HG02610 (cell line): ENCODE data around the gene SAMD8.
A peak's percentile ranks its signal among the peaks of the same experiment; 100 is the strongest.

ENCODE experiments used
- ATAC-seq: cut with Tn5 transposase; IDR thresholded peaks from one replicate; pipeline ENCODE4 v1.9.1; 2021; ENCODE audit warnings: mild to moderate bottlenecking, moderate library complexity; ENCODE audit not compliant: unreplicated experiment

The SAMD8 gene

GRCh38 chr10:75111365-75111906, at the start of gene SAMD8:
TSS of gene SAMD8 (plus strand) at chr10:75111656. CDS start at chr10:75150529, 38,873 bp downstream.
- peak; percentile 74 for ATAC-seq

DNA sequence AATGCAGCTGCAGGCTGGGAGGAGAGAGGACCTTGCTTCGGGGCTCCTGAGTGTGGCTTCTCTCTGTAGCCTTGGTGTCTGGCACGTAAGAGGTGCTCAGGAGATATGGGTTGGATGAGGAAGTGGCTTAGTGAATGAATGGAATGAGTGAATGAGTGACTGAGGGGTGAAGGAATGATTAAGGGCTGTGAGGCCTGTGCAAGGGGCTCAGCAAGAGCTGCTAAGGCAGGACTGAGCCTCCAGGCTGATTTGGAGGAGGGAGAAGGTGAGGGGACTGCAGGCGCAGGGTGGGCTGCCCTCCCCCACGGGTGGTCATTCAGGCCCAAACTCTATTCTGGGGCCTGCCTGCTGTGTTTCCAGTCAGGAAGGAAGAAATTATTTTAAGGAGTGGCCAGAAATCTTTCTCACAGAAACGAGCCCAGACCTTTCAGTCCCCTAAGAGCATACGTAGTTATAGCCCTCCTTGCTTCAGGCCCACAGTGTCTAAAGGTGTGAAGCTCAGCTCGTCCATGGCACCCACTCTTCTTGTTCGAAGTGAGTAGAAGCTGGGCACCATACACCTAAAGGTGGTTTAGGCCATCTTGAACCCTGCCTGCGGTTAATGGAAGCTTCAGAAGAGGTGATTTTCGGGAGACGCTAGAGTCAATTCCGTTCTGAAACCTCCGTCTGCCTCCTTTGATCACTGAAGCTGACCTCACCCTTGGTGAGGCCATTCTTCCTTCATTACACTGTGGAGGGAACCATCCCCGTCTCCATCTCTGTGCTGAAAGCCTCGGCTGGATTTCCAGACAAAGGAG, 49.5 kb upstream of the SAMD8 start:
- no peak for ATAC-seq

- ATAC-seq, result no peak
Observed at GRCh38 chr10:75062506-75063299, 48.8 kb upstream of the SAMD8 start.

- ATAC-seq, result no peak
Observed at GRCh38 chr10:75063461-75064230, 47.8 kb upstream of the SAMD8 start.

DNA sequence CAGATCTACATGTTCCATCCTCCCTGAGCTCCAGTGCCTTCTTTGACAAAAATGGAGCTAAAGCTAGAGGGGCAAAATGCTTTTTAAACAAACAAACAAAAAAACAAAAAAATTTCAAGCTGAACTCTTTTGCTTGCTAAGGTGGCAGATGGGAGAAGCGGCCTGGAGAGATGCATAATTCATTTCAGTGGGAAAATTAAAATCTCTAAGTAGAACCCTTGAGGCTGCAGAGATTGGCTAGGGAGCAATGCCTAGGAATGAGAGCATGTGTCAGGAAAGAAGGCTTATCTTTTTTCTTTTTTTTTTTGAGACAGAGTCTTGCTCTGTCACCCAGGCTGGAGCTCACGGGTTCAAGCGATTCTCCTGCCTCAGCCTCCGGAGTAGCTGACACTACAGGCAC, 46.4 kb upstream of the SAMD8 start:
- ATAC-seq, result no peak

DNA sequence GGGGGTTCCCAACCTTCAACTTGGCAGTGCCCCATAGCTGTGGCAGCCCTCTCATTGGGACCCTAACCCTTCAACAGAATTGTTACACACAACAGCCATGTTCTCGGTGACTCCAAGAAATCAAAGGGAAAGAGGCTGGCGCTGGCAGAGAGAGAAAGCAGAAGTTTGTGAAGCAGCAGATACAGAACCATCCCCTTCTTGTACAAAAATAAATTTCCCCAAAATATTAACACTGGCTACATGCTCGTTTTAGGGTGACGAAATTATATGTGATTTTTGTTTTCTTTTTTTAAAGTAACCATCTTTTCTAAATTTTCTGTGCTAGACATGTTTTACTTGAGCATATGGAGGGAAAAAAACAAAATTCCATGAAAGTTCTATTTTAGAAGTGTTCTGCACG, 45.2 kb upstream of the SAMD8 start:
- ATAC-seq, result no peak

DNA sequence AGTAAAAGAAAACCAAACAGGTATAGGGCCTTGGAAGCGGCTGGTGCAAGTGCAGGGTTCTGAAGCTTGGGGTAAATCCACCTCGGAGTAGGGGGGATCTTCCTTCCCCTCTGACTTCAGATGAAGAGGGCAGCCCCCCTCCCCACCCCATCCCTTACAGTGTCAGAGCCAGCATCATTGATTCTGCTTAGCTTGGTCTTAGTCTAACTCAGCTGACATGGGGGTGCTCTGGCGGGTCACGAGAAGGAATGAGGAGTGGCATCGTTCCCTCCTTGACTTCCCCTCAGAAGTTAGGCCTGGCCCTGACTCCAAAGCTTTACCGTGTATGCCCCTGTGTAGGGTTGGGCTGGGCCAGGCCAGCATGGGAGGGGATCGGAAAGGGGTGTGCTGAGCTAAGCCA, 44.2 kb upstream of the SAMD8 start:
- no peak for ATAC-seq

GRCh38 chr10:75068523-75068922, 42.9 kb upstream of the SAMD8 start:
- ATAC-seq, result no peak

- no peak for ATAC-seq
Observed at GRCh38 chr10:75070476-75070875, 41.0 kb upstream of the SAMD8 start.

DNA sequence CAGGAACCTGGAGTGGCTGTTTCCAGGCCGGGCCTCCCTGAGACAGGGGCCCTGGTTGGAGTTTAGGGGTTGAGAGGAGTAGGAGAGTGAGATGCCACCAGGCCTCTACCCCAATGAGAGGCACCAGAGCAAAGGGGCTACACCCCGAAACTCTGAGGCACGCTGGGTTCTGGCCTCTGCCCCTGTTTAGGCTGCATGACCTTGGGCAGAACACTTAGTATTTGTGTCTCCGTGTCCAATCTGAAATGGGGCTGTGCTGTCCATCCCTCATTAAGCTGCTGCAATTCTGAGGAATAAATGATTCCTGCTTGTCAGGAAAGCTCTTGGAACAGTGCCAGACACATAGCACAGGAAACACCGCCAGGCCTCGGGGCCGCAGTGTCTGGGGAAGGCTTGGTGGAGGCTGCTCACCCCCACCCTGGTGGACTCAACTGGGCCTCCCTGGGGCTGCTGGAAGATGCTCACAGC, 40.5 kb upstream of the SAMD8 start:
- ATAC-seq, result no peak

DNA sequence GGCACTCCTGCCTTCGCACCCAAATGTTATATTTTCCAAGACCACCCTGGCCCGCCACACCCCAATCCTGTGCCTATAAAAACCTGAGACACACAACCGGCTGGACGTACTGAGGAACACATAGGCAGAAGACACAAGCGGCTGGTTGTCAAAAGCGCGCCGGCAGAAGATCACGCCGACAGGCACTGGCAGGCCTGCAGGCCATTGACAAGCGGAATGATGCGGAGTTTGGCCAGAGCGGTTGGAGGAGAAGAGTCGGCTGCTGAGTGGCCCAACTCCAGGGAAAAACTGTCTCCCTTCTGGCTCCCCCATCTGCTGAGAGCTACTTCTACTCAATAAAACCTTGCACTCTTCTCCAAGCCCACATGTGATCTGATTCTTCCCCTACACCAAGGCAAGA, 39.7 kb upstream of the SAMD8 start:
- no peak for ATAC-seq

GRCh38 chr10:75072727-75073126, 38.7 kb upstream of the SAMD8 start:
- no peak for ATAC-seq

- no peak for ATAC-seq
Observed at GRCh38 chr10:75073442-75073841, 38.0 kb upstream of the SAMD8 start.

- ATAC-seq, result no peak
Observed at GRCh38 chr10:75074711-75075445, 36.6 kb upstream of the SAMD8 start.

- no peak for ATAC-seq
Observed at GRCh38 chr10:75076348-75076747, 35.1 kb upstream of the SAMD8 start.

- ATAC-seq, result no peak
Observed at GRCh38 chr10:75079436-75080083, 31.9 kb upstream of the SAMD8 start.

GRCh38 chr10:75080554-75080953, 30.9 kb upstream of the SAMD8 start:
- no peak for ATAC-seq

GRCh38 chr10:75081379-75081778, 30.1 kb upstream of the SAMD8 start:
- ATAC-seq, result no peak

GRCh38 chr10:75083972-75084833, 27.3 kb upstream of the SAMD8 start:
- no peak for ATAC-seq
